ENCODE data around the gene NACC2.

The NACC2 gene, protein sequence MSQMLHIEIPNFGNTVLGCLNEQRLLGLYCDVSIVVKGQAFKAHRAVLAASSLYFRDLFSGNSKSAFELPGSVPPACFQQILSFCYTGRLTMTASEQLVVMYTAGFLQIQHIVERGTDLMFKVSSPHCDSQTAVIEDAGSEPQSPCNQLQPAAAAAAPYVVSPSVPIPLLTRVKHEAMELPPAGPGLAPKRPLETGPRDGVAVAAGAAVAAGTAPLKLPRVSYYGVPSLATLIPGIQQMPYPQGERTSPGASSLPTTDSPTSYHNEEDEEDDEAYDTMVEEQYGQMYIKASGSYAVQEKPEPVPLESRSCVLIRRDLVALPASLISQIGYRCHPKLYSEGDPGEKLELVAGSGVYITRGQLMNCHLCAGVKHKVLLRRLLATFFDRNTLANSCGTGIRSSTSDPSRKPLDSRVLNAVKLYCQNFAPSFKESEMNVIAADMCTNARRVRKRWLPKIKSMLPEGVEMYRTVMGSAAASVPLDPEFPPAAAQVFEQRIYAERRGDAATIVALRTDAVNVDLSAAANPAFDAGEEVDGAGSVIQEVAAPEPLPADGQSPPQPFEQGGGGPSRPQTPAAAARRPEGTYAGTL

DNA sequence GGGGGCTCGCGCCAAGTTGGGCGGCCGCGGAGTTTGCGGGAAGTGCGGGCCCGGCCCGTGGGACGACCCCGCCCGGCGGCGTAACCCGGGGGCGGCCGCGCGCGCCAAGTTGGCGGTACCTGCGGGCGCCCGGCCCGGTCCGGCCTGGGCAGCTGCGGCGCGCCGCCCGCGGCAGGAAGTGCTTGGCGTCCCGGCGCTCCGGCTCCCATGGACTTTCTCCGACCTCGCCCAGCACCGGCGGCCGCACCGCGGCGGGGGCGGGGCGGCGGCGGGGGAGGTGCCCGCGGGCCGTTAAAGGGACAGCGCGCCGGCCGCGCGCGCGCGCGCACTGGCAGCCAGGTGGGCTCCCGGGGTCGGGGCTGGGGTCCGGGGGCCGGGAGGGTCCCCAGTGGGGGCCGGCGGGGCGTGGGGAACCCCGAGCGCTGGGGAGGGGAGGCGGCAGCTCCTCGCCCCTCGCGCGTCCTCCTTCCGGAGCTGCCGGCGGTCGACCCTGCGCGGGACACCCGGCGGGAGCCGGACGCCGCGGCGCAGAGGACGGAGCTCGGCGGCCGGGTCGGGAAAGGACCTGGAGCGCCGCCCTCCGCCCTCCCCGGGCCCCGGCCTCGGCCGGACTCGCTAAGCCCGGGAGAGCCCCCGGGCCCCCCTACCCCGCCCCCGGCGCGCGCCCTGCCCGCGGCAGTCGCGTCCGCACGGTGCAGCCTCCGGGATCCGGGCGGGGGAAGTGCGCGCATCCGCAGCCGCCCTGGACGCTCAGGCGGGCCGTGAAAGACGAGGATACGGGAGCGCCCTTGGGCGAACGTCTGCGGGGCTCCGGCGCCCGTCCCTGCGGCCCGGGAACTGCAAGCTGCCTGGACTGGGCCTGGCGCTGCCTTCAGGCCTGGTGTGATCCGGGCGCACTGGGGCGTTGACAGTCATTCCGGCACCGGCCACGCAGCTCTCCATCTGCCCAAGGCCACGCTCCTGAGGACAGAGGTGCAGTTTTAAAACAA is at the start of gene NACC2:
Gene NACC2 (minus strand): TSS at position 220 of the 989 bp plus-strand sequence. CDS start 44,768 bp downstream, outside the sequence.
- peak; percentile 83 for DNase-seq (ENCODE audit: low spot score)

DNA sequence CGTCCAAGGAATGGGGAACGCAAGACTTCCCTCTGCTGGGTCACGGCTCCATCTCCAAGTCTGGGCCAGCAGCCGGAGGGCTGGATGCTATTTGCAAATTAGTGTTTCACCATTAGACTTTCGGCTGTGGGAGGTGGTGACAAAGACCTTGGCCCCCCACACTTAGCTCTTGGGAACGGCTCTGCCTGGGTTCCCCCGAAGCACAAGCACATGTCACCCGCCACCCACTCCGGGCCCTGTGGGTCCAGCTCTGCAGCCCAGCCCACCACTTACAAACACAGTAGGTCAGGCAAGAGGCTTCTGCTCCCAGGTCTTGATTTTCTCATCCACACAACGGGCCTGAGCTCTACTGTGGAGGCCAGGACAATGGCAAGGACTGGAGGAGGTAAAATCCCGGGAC is 49.4 kb upstream of the NACC2 start:
- no peak for DNase-seq (ENCODE audit: low spot score)

DNA sequence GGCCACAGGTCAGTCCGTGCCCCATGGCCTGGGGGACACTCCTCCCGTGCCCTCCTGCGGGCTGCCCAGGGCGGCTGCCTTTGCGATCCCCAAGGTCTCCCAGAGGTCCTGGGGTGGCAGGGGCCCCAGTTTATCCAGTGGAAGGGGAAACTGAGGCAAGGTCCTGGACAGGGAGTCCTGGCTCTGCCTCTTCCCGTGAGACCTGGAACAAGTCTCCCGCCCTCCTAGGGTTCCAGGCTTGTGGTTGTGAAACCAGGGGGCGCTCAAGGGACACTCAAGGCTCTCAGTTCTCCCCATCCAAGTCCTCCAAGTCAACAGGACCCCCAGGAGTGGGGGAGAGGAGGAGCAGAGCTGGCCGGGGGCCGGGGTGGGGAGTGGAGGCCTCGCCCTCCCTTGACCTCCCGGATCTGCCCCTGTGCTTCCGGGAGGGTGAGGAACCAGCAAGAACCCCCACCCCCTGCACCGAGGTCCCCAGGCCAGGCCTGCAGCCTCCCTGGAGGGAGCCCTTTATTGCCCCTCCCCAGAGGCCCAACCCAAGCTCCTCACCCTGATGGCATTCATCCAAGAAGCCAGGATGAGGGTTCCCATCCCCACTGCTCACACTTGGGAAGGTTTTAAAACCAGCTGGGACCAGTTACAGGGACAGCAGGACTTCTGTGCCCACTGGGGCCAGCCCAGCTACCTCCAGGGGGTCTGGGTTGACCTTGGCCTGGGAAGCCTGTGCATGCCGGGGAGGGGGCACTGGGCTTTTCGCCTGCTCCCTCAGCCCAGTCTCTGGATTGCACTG is 48.3 kb upstream of the NACC2 start:
- peak; percentile 89 for DNase-seq (ENCODE audit: low spot score)

DNA sequence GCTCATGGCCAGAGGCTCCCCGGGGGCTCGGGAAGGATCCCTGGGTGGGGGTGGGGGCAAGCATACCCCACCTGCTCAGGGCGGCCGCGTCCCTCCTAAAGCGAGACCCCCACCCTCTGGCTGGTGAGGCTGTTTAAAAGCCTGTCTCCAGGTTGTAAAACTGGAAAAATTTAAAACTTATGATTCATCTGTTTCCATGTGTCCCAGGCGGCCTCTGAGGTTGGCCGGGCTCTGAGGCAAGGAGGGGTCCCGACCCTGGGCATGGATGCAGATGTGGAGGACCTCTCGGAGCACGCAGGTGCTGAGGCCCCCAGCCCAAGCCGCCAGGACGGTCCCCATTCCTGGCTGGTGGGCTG is 47.7 kb upstream of the NACC2 start:
- no peak for DNase-seq (ENCODE audit: low spot score)

DNA sequence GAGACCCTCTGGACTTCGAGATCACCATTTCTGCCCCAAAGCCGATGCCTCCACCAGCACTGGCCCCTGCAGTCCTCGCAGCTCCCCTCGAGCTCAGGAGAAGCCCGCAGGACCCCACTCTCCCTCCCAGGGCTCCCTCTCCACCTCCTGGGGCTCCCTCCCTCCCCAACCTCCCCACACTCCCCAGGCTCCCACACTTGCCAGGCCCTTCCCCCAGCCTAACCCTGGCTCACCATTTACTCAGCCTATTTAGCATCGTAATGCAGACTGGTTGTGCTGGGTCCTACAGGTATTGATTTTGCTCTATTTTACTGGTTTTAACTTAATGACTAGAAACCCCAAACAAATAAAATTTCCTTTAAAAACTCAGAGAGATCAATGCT is 47.3 kb upstream of the NACC2 start:
- no peak for DNase-seq (ENCODE audit: low spot score)

DNA sequence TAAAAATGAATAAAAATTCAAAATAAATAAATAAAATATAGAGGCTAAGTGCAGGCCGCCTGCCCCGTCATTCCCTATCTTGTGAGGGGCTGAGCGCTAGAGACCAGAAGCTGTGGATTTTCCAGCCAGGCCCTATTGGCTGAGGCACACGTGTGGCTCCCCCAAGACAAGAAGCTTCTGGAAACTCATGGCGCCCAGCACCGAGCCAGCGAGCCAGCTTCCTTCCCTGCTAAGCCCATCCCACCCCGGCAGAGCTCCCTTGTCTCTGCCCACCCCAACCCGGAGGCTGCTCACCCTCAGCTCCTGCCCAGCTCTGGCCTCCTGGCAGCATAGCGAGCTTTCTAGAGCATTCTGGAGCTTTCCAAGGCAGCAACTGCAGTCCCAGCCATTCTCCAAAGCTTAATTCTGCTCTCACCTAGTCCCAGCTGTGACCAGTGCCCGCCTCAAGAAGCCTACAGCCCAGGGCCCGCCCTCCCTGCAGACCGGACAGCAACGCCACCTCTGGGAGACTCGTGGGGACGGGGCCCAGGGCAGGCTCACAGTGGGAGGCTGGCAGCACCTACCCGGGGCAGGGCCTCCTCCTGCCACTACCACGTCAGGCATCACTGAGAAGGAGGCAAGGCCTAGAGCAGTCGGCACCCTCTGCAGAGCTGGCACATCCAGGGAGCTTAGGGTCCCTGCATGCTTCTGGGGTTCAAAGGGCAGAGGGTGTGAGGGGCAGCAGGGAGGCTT is 46.8 kb upstream of the NACC2 start:
- no peak for DNase-seq (ENCODE audit: low spot score)

DNA sequence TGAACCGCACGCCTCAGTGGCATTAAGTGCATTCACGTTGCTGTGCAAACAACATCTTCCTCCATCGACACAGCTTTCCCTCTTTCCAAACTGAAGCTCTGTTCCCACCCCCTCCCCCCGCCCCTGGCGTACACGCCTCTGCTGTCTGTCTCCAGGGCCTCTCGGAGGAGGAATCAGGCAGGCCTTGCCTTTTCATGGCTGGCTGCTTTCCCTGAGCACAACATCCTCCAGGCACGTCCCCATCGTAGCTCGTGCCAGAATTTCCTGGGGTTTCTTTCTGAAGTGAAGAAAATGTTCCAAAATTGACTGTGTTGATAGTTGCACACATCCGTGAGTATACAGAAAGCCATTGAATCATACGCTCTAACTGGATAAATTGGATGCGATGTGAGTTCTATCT is 45.9 kb upstream of the NACC2 start:
- no peak for DNase-seq (ENCODE audit: low spot score)

DNA sequence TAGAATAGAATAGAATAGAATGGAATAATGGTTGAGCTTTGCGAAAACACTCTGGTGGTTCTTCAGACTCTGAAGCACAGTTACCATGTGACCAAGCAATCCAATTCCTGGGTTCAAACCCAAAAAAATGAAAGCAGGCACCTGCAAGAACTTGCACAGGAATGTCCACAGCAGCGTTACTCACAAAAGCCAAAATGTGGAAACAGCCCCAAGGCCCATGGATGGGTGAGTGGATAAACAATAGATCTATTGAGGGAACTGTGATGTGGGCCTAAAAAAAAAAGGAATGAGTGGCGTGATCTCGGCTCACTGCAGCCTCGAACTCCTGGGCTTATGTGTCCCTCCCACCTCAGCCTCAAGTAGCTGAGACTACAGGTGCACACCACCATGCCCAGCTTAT is 45.0 kb upstream of the NACC2 start:
- DNase-seq (ENCODE audit: low spot score): no peak

DNA sequence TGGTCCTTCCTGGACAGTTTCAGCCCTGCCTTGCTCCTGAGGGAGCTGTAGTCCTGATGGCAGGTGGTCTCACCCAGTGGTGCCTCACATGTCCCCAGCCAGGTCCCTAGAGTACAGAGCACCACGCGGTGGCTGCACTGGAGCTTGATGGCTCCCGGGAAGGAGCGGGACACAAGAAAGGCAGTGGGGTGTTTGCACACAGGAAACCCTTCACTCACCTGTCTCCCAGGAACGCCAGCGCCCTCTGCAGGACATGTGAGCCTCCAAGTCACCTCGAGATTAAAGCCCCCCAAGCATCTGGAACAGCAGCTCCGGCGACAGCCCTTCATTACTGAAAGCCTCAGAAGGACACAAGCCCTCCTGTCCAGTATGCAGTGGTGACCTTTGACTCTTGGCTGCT is 43.5 kb upstream of the NACC2 start:
- peak; percentile 95 for DNase-seq (ENCODE audit: low spot score)

DNA sequence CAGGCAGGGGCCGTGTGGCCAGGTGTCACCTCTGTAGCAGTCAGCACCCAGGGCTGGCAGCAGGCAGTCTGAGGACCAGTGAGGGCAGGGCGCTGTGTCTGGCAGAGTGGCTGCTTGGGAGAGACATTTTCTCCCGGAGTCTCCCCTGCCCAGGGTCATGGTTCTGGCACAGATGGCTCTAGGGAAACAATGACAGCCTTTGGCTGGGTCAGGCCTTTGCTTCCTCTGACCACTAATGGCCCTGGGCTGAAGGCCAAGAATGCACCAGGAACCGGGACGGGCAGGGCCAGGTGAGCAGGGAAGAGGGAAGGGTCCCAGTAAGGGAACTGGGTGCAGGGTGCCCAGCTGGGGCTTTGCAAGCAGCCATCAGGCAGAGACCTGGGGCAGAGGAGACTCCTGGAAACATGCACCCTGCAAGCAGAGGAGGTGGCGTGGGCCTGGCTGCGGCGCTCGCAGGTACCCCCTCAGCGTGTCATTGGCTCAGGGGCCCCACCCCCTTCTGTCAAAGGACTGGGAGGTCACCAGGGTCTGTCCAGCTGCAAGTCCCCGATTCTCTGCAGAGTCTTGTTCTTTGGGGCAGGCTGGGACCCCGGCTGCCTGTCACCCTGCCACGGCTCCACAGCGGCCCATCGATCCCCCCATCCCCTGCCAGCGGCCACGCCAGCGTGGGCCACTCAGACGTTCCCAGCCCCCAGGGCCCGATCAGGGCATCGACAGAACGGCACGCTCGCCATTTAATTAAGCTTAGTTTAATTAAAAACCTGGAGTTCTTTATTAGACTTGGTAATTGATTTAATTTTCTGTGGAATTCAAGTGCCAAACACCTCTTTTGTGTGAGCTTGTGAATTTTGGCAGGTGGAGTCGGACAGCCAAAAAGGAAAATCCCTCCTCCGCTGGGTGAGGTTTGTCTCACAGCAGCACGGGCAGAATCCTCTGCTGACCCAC is 42.5 kb upstream of the NACC2 start:
- DNase-seq (ENCODE audit: low spot score): no peak

DNA sequence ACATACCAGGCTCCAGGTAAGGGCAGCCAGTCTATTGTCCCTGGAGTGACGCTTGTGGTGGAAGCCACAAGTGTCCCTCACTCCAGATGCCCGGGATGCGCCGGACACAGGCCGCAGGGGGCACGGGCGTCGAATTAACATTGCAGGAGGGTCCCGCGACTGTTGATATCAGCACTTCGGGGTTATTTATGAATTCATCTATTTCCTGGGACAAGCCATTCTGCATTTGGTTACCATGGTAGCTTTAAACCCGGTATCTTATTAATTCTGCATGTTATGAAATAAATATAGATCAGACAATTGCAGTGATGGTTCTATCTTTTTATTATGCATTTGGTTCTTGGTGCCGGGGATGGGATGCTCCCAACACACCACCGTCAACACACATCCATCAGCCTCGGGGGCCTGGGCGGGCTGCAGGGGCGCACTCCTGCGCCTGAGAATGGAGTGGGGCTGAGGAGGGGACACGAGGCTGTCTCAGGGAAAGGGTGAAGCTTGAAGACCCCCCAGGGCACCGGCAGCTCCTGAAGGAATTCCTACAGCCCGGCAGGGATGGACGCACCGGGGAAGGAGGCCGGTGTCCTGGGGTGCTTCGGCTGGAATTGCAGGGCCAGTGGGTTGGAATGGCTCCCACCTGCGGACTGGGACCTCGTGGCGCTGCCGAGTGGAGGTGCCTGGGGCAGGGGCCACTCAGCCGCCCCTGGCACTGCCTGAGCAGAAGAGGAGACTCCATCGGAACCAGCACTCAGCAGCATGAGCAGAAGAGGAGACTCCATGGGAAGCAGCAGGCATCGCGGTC is 41.2 kb upstream of the NACC2 start:
- no peak for DNase-seq (ENCODE audit: low spot score)

DNA sequence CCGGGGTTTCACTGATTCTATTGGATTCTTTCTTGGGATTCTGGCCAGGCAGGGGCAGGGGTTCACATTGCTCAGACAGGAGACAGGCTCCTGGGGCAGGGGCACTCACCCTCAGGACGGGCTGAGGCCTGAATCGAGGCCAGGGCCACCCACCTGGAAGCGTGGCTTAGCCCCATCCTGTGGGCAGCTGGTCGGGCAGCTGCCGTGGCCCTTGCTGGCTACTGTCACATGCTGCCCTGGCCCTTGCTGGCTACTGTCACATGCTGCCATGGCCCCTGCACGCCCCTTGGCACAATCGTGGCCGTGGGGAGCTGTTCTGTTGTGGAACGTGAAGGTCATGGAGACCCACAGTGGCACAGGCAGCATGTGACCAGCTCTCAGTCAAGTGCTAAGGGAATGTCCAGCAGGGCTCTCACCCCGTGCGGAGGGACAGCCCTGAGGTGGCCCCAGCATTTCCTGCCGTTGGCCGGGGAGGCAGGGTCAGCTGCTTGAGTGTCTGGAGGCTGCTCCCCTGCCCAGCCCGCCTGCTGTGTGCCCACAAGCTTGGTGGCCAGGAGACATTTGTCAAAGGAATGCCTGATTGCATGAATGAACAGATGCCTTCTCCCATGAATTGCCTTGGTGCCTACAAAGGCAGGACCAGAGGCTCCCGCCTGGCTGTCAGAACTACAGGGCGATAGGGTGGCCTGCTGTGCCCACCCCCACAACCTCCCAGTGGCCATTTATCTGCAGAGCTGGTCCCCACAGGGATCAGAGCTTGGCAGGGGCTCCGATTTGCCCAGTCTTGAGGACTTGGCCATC is 40.4 kb upstream of the NACC2 start:
- no peak for DNase-seq (ENCODE audit: low spot score)

DNA sequence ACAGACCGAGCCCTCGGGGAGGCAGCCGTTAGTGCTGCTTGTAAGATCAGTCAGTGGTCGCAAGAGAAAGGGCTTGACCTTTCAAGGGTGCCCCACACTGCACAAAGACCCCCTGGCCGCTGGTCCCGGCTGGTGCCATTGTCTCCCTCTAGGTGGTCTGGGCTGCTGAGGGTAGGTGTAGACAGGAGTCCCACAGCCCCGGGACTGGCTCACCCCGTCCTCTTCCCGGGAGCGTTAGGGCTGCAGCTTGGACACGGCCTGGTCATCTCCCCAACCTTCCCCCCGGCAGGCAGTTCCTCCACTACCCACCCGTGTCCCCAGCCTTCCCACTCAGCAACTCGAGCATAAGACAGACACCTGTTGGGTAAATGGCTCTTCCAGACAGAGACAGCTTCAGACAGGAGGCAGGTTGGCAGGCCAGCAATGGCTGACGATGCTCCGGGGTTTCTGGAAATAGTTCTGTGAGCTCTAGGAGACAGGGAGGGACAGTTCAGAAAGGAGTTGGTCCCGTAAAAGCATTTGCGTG is 38.9 kb upstream of the NACC2 start:
- no peak for DNase-seq (ENCODE audit: low spot score)

DNA sequence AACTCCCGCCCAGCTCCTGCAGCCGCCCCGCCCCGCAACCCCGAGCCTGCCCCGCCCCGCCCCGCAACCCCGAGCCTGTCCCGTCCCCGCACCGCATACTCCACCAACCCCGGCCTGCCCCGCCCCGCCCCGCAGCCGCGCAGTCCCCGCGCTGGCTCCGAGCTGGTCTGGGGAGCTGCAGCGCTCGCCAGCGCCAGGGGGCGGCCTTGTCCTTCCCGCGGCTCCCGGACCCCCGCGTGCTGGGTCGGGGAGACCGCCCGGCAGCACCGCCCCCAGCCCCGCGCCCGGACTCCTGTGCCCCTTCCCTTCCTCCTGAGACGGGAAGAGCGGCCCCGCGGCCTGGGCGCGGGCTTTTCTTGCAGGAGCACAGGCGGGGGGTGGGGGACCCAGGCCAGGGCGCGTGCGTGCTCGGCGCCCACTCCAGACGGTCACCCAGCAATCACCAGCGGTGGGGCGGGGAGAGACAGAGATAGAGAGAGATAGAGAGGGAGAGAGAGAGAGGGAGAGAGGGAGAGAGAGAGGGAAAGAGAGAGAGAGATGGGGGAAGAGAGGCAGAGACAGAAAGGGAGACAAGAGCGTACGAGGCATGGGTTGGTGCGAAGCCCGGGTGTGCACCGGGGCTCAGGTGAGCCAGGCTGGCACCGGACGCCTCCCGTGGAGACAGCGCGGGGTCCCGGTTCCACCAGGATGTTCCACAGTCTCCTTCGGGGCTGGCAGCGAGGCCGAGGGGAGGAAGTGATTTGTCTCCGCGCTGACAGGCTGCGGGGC is 38.3 kb upstream of the NACC2 start:
- DNase-seq (ENCODE audit: low spot score): peak; percentile 93

DNA sequence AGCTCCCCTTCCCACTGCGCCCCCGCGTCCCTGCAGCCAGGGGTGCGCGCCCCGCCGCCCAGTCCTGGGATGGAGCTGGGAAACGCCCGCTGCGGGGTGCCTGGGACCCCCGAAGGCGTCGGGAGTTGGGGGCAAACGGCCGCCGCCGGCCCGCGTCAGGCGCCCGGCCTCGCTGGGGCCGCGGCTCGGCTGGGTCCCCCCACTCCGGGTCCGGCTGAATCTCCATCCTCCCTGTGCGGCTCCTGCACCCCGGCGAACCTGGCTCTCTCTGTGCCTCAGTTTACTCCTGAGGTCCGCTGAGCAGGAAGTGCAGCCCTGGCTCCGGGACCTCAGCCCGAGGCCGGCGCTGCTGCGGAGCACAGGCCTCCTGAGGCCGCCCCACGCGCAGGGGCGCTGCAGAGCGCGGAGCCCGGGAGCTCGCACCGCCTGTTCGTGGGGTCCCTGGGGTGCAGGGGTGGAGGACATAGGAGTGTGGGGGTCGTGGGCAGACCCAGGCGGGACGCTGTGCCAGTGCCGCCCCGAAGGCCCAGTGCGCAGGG is 37.5 kb upstream of the NACC2 start:
- no peak for DNase-seq (ENCODE audit: low spot score)

DNA sequence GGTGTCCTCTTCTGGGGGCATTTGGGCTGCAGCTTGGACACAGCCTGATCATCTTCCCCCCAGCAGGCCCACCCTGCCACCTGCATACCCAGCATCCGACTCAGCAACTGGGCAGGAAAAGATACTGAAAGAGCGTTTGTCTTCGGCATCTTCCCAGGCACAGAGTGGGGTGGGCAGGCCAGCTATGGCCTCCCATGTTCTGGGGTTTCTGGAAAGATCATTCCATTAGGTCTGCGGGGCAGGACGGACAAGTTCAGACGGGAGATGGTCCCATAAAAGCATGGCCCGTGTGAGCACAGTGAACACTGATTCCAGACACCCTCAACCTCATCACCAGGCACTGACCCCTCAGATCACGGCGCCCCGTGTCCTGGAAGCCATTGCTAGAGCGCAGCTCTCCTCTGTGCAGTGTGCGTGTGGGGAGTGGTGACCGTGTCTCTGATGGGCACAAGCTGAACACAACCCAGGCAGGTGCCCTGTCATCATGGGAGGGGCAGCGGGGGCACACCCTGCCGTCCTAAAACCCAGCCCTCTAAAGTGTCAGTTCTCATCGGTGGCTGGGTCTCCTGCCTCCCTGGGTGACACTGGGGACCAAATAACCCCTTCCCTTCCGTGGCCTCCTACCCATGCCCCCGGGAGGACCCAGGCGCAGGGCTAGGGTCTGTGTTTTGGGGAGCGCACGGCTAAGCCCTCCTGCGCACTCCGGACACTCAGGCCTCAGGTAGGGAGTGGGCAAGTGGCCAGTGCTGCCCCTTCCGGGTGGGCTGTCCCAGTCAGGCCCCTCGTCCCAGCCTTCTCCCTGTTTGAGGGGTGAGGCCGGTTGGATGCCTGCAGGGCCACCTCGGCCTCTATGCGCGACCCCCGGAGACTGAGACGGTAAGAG is 36.8 kb upstream of the NACC2 start:
- DNase-seq (ENCODE audit: low spot score): no peak
